ENCODE data around the gene VCX3A.
"Not testable (repeated sequence)": the region's sequence is repeated elsewhere in the genome, so short reads cannot be mapped to it uniquely, and the experiment has no call there.

The VCX3A gene

GRCh38 chrX:6535018-6535417 lies at the start of gene VCX3A:
VCX3A (minus strand) TSS chrX:6535118; CDS start chrX:6534497, 621 bp downstream.
- DNase-seq, result not testable (repeated sequence)

GRCh38 chrX:6574762-6575161 lies 39.8 kb upstream of the VCX3A start:
- no peak for DNase-seq

GRCh38 chrX:6568031-6568430 lies 33.1 kb upstream of the VCX3A start:
- no peak for DNase-seq

- DNase-seq, result no peak
Observed at GRCh38 chrX:6558979-6559378, 24.1 kb upstream of the VCX3A start.

- DNase-seq, result no peak
Observed at GRCh38 chrX:6557690-6558089, 22.8 kb upstream of the VCX3A start.

- no peak for DNase-seq
Observed at GRCh38 chrX:6550999-6551398, 16.1 kb upstream of the VCX3A start.

- DNase-seq, result no peak
Observed at GRCh38 chrX:6545712-6546111, 10.8 kb upstream of the VCX3A start.

GRCh38 chrX:6526564-6527136 lies 8.3 kb downstream of the VCX3A start:
- DNase-seq, result no peak

- no peak for DNase-seq
Observed at GRCh38 chrX:6517376-6517775, 17.5 kb downstream of the VCX3A start.

- no peak for DNase-seq
Observed at GRCh38 chrX:6506444-6506843, 28.5 kb downstream of the VCX3A start.

- no peak for DNase-seq
Observed at GRCh38 chrX:6505960-6506359, 29.0 kb downstream of the VCX3A start.

- DNase-seq, result no peak
Observed at GRCh38 chrX:6500719-6501118, 34.2 kb downstream of the VCX3A start.

- DNase-seq, result no peak
Observed at GRCh38 chrX:6498324-6498723, 36.6 kb downstream of the VCX3A start.
